ENCODE results near the gene PPCDC.

DNA sequence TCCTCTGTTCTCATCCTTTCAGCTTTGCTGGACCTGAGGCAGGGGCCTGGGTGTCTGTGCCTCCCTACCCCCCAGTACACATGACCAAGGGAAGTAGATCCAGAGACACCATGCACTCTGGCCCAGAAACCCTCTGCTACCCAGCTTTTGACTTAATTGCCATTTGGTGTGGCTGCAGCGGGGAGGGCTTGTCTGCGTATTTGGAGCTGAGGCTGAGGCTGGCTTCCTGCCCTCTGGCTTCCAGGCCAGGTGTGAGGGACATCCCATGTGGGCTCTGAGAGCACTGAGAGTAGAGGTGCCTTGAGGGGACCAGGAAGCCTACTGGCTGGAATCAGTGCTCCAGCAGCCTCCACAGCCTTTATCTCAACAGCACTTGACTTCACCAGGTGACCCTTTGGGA is 26.9 kb downstream of the PPCDC start:
- TF ChIP-seq, protein P1, sequence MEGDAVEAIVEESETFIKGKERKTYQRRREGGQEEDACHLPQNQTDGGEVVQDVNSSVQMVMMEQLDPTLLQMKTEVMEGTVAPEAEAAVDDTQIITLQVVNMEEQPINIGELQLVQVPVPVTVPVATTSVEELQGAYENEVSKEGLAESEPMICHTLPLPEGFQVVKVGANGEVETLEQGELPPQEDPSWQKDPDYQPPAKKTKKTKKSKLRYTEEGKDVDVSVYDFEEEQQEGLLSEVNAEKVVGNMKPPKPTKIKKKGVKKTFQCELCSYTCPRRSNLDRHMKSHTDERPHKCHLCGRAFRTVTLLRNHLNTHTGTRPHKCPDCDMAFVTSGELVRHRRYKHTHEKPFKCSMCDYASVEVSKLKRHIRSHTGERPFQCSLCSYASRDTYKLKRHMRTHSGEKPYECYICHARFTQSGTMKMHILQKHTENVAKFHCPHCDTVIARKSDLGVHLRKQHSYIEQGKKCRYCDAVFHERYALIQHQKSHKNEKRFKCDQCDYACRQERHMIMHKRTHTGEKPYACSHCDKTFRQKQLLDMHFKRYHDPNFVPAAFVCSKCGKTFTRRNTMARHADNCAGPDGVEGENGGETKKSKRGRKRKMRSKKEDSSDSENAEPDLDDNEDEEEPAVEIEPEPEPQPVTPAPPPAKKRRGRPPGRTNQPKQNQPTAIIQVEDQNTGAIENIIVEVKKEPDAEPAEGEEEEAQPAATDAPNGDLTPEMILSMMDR (optimal IDR thresholded peaks at IDR 0.05 in 1 of 3, IDR thresholded peaks at IDR 0.05 in 1 of 3, conservative IDR thresholded peaks at IDR 0.05 in 1 of 3; ENCODE audit: extremely low read depth in 1 of 3, insufficient read depth in 2 of 3, low read length in 3 of 3), result no peak
- no peak for TF ChIP-seq EZH2 (IDR thresholded peaks at IDR 0.05; ENCODE audit: low read length)

All from keratinocyte (primary cell).